HepG2 (cell line): ENCODE data around the gene ITGAE. TPM values are rescaled to one million over a fixed set of nuclear protein-coding genes. Genes with fewer than 3 reads are reported as not detected.
A peak's percentile ranks its signal among the peaks of the same experiment; 100 is the strongest.

Experiments used
- BHLHE40 ChIP-seq: IDR thresholded peaks from 2 replicates; pipeline ENCODE4 v1.6.1; 2011; ENCODE audit warnings: low read length, improper control_type of control experiment
- CTCF ChIP-seq: sonication (generic); formaldehyde crosslinking; IDR thresholded peaks from 2 replicates; pipeline ENCODE4 v1.5.0; 2020; ENCODE audit warnings: mild to moderate bottlenecking, missing genetic modification reagents, moderate library complexity
- KDM4B ChIP-seq: sonication (generic); formaldehyde crosslinking; IDR thresholded peaks from 2 replicates; pipeline ENCODE4 v1.4.0; 2020; ENCODE audit warnings: missing genetic modification reagents
- RAD21 ChIP-seq: fragments of 450-650 bp; formaldehyde crosslinking; IDR thresholded peaks from 2 replicates; pipeline ENCODE4 v1.5.0; 2020; ENCODE audit warnings: mild to moderate bottlenecking
- SMAD1 ChIP-seq: sonication (generic); formaldehyde crosslinking; IDR thresholded peaks from 2 replicates; pipeline ENCODE4 v1.4.0; 2020; ENCODE audit warnings: missing genetic modification reagents, low read depth, mild to moderate bottlenecking, borderline replicate concordance
- SNAPC4 ChIP-seq: sonication (generic); formaldehyde crosslinking; IDR thresholded peaks from 2 replicates; pipeline ENCODE4 v1.4.0; 2020; ENCODE audit warnings: mild to moderate bottlenecking, missing genetic modification reagents
- SP4 ChIP-seq: sonication (generic); formaldehyde crosslinking; IDR thresholded peaks from 2 replicates; pipeline ENCODE4 v1.8.1; 2023; ENCODE audit warnings: mild to moderate bottlenecking, missing genetic modification reagents
- STAG1 ChIP-seq: sonication (generic); formaldehyde crosslinking; IDR thresholded peaks from 2 replicates; pipeline ENCODE4 v1.4.0; 2020; ENCODE audit warnings: missing genetic modification reagents
- UBTF ChIP-seq: sonication (generic); formaldehyde crosslinking; IDR thresholded peaks from 2 replicates; pipeline ENCODE4 v1.4.0; 2020; ENCODE audit warnings: mild to moderate bottlenecking, missing genetic modification reagents
- ZFP1 ChIP-seq: IDR thresholded peaks from 2 replicates; pipeline ENCODE4 v1.6.1; 2016
- ZKSCAN5 ChIP-seq: sonication (generic); formaldehyde crosslinking; IDR thresholded peaks from 2 replicates; pipeline ENCODE4 v1.5.1; 2020; ENCODE audit warnings: mild to moderate bottlenecking, missing genetic modification reagents
- ZNF562 ChIP-seq: sonication (generic); formaldehyde crosslinking; IDR thresholded peaks from 2 replicates; pipeline ENCODE4 v1.8.0; 2022; ENCODE audit warnings: missing genetic modification reagents, borderline replicate concordance
- ZNF790 ChIP-seq: sonication (generic); formaldehyde crosslinking; IDR thresholded peaks from 2 replicates; pipeline ENCODE4 v1.8.0; 2022; ENCODE audit warnings: missing genetic modification reagents, mild to moderate bottlenecking, borderline replicate concordance
- ZSCAN20 ChIP-seq: sonication (generic); formaldehyde crosslinking; IDR thresholded peaks from 2 replicates; pipeline ENCODE4 v1.4.0; 2020; ENCODE audit warnings: missing genetic modification reagents, mild to moderate bottlenecking, borderline replicate concordance
- polyA plus RNA-seq, 8 experiments: library from polyadenylated mRNA; depleted of rRNA in 3 of 8; stranded (reverse) in 7 of 8; unstranded in 1 of 8; fragments of >200 nt; fragmentation: Illumina TruSeq in 4 of 8; extraction: Trizol in 4 of 8; gene quantifications; 2 replicates each; pipeline versions ENCODE4 v1.2.1 to v1.2.3, GENCODE V29; 2011 to 2016; ENCODE audit warnings: low read depth in 4 of 8, missing spikeins in 1 of 8, mixed read lengths in 1 of 8; ENCODE audit not compliant: insufficient read depth in 1 of 8
- total RNA-seq, 5 experiments: library from RNA; depleted of rRNA; stranded (reverse); fragments of >200 nt; fragmentation: Illumina TruSeq; extraction: Trizol; gene quantifications; 2 replicates each; pipeline ENCODE4 v1.2.3, GENCODE V29; 2016; ENCODE audit warnings: low read depth in 1 of 5
- TF ChIP-seq, protein P1 (sequence below), 2 experiments: sonication (generic) in 1 of 2; formaldehyde crosslinking in 1 of 2; IDR thresholded peaks; 2 replicates each; pipeline versions ENCODE4 v1.6.1 to v1.9.0; 2014 to 2022; ENCODE audit warnings: antibody characterized with exemption in 1 of 2, borderline replicate concordance in 1 of 2, inconsistent platforms in 1 of 2, low read depth in 1 of 2, missing genetic modification reagents in 1 of 2

The ITGAE gene
- total and polyA plus RNA-seq, 2 of the 13 experiments (the other 11 are each of a cell fraction or from before 2014, with no cell fraction given): 42.3 to 49.0 TPM

DNA sequence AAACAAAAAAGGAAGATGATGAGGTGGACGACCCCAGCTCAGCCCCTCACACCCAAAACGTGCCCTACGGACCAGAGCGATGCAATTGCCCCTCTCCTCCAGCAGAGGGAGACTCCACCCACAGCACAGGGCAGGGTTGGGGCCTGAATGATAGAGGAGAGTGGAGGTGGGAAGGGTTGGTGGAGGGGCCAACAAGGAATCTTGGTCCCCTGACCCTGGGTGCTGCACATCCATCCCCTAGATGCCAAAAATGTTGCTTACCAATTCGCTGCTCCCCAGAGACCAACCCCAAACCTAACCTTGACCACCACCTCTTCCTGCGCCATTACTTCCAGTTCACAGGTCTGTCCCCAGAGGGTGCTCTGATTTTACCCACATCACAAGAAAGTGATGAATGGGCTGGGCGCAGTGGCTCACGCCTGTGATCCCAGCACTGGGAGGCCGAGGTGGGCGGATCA is 117.9 kb downstream of the ITGAE start (continued):
- TF ChIP-seq, protein P1, sequence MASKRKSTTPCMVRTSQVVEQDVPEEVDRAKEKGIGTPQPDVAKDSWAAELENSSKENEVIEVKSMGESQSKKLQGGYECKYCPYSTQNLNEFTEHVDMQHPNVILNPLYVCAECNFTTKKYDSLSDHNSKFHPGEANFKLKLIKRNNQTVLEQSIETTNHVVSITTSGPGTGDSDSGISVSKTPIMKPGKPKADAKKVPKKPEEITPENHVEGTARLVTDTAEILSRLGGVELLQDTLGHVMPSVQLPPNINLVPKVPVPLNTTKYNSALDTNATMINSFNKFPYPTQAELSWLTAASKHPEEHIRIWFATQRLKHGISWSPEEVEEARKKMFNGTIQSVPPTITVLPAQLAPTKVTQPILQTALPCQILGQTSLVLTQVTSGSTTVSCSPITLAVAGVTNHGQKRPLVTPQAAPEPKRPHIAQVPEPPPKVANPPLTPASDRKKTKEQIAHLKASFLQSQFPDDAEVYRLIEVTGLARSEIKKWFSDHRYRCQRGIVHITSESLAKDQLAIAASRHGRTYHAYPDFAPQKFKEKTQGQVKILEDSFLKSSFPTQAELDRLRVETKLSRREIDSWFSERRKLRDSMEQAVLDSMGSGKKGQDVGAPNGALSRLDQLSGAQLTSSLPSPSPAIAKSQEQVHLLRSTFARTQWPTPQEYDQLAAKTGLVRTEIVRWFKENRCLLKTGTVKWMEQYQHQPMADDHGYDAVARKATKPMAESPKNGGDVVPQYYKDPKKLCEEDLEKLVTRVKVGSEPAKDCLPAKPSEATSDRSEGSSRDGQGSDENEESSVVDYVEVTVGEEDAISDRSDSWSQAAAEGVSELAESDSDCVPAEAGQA (IDR thresholded peaks at IDR 0.05; ENCODE audit: low read depth): no peak
- TF ChIP-seq, protein P1 (CRISPR knock-in tag; IDR thresholded peaks at IDR 0.05; ENCODE audit: borderline replicate concordance): no peak
- TF ChIP-seq CTCF (CRISPR knock-in tag) (peak; percentile 91), UBTF (no peak), ZNF790 (no peak), ZKSCAN5 (no peak), ZNF562 (CRISPR knock-in tag) (no peak), STAG1 (CRISPR knock-in tag) (peak; percentile 57), ZFP1 (CRISPR knock-in tag) (no peak), RAD21 (CRISPR knock-in tag) (peak; percentile 44), KDM4B (CRISPR knock-in tag) (no peak), ZSCAN20 (CRISPR knock-in tag) (no peak), SMAD1 (no peak), BHLHE40 (peak; percentile 20; the same call in 1 of the 2 replicates), SNAPC4 (no peak), SP4 (CRISPR knock-in tag) (0 out of 2 replicates have a peak, but pooled peaks have one; percentile 31)
